Ramos (cell line): ENCODE data around the gene DCLRE1B.

Experiments
- in situ Hi-C: fragments of 300-500 bp; cut with MboI; formaldehyde crosslinking; loops from one replicate; pipeline ENCODE4 v1.14.3; 2022; ENCODE audit warnings: low sequenced_read_pairs; ENCODE audit not compliant: unreplicated experiment

DCLRE1B gene

DNA sequence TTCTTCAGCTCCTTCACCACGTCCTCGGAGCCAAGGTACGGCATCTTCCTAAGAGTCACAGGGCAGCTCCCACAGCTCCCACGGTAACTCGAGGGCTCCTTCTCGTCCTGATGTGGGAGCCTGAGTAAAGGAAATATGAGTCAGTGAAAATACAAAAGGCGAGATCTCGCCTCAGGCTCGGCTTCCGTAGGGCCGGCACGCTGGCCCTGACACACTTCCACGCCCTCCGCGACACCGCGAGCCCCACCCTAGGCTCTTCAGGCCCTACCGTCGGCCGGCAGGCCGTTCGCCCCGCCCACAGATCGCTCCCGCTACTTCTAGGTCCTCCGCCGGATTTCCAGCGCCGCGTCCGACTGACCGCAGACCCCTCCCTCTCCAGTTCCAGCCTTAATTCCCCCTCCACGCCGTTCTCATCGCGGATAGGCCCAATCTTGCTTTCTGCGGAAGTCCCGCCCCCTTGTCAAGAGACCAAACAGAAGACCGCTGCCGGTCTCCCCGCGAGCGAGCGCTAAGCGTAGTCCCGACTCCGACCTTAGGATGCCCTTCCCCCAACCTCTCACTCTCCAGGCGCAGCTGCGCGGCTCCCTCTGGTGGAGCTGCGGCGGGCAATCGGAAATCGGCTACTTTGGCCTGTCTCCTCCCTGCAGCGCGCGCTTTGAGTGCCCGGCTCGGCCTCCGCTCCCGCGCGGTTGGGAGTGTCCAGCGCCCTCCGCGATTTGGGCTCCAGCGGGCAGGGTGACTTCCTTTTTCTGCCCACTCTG lies at the start of gene DCLRE1B, which contains the start of gene AP4B1:
Gene DCLRE1B (plus strand): TSS at position 653 of the 761 bp plus-strand sequence. CDS start 261 bp downstream, outside the sequence.
Gene AP4B1 (minus strand): TSS at position 126 of the 761 bp plus-strand sequence. CDS start 82 bp downstream, at position 44.
- in situ Hi-C loops: loop anchor here (10.0 kb wide), 1 partner anchor 70 kb away; no protein-coding TSS in a partner anchor

DNA sequence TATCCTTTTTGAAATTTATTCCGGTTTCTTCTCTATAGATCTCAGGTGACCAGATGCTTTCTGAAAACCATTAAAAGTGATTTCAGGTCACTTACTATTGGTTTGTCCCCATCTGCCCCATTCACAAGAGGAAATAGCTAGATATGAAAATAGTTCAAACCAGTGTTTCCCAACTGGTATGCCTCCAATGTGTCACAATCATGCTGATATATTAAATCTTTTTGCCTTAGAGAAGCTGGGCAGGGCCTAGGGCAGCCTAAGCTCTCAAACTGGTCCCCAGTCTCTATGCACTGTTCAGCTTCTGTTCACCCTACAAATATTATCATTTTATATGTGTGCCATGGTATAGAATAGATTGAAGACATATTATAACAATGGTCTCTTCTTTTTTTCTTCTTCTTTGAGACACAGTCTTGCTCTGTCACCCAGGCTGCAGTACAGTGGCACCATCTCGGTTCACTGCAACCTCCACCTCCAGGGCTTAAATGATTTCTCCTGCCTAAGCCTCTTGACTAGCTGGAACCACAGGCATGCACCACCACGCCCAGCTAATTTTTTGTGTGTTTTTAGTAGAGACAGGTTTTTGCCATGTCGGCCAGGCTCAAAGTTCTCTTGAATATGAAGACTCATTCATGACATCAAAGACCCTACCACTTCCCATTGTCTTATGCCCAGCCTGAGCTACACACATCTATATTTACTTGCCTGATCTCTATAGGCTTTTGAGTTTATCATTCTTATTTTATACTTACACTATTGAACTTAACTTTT lies 49.3 kb upstream of the DCLRE1B start:
- in situ Hi-C loops: no loop called here

DNA sequence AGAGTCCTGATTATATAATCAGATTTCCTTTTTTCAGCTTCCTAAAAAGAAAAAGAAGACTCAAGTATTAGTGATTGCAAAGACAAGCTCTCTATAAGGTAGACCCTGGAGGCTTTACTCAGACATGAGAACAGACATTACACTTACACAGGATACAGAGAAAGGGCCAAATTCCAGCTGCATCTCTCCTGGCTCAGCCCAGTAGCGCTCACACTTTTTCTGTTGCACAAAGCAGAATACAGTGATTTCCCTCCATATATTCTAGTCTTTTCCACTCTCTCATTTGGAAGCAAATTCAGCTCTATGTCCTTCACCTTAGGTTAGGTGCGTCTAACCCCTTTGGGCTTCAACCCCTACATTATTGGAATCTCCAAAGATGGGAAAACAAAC lies 48.7 kb upstream of the DCLRE1B start:
- in situ Hi-C loops: no loop called here

DNA sequence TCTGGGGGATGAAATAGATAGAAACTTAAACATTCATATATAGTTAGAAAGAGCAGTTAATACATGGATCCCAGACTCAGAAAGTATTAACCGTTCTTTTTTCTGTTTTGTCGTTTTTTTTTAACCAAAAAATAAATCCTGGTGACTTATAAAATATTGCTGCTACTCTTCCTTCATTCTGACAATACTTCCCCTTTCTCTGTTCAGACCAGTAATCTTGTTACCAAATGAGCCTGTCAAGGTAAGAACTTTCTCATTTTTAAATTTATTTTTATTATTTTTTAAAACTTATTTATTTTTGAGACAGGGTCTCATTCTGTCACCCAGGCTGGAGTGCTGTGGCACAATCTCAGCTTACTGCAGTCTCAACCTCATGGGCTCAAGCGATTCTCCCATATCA lies 47.4 kb upstream of the DCLRE1B start:
- in situ Hi-C loops: no loop called here

DNA sequence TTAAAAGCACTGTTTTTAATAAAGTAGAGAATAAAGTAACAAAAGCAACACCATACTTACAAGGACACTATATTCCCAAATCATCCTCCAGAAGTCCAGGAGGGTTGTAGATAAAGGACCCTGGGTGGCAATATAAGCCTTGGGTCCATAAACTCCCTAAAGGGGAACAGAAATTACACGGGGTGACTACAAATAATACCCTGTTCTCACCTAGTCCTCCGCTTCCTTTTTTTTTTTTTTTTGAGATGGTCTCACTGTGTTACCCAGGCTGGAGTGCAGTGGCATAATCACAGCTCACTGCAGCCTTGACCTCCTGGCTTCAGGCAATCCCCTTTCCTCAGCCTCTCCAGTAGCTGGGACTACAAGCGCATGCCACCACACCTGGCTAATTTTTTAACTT lies 46.7 kb upstream of the DCLRE1B start:
- in situ Hi-C loops: no loop called here

DNA sequence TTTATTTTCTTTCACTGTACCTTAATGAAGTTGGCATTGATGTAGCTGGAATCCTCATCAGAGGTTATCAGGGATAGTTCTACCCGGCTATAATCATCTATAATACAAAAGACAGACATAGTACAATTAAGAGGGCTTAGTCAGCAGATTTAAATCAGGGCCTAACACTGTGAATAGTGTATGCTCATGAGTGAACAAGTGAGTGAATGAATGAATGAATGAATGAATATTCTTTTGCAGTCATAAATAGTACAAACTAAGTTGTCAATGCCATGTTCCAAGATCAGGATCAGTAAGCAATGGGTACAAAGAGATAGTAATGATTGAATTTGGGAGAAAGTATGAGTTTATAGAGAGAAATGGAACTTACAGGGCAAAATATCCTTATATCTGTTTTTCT lies 46.1 kb upstream of the DCLRE1B start:
- in situ Hi-C loops: no loop called here

DNA sequence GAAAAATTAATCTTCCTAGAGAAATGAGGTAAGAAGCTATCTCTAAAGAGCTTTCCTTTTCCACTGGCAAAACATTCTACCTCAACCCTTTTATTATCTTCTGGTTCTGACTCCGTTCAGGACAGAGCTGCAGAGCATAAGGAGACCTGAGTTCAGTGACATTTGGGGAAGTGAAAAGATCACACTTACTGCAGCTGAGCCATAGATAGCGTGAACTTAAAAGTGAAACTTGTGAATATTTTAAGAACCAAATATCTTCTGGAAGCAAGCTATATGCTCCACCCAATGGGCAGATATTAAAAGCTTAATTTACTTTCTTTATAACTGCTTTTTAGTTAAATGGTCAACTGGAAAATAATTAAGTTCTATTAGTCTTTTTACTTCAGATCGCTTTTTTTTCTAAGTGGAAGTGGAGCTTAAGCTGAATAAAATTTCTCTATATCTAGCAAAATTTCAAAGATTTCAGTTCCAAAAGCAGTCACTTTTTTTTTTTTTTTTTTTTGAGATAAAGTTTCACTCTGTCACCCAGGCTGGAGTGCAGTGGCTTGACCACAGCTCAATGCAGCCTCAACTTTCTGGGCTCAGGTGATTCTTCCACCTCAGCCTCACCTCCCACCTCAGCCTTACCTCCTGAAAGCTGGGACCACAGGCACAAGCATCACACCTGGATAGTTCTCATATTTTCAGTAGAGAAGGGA lies 45.5 kb upstream of the DCLRE1B start:
- in situ Hi-C loops: no loop called here

DNA sequence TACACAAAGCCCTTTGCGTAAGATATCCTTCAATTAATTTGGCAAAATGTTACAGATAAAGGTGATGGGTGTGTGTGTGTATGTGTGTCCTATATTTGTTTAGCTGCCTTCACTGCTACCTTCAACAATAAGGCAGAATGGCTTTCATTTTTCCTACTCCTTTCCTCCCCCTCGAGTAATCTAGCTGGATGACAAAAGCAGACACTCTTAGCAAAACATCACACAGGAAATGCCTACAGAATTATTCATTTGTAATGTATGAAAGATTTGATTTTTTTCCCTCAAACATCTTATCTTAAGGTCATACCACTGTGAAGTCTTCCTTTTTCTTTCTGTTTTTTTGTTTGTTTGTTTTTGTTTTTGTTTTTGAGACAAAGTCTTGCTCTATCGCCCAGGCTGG lies 44.2 kb upstream of the DCLRE1B start:
- in situ Hi-C loops: no loop called here

DNA sequence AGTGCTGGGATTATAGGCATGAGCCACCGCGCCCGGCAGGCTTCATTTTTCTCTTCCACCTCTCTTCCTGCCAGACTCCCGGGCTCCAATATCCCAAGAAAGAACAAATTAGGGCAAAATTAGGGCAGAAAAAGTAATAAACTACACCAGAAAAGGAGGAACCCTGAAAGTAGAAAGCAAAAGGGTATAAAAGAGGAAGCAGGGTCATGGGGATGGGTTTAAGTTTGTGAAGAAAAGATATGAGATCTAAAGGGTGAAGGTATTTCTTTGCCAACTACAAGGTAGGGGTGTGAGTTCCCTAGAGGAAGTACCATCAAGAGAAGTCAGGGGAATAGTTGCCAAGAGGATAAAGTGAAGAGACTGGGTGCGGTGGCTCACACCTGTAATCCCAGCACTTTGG lies 43.5 kb upstream of the DCLRE1B start:
- in situ Hi-C loops: no loop called here

DNA sequence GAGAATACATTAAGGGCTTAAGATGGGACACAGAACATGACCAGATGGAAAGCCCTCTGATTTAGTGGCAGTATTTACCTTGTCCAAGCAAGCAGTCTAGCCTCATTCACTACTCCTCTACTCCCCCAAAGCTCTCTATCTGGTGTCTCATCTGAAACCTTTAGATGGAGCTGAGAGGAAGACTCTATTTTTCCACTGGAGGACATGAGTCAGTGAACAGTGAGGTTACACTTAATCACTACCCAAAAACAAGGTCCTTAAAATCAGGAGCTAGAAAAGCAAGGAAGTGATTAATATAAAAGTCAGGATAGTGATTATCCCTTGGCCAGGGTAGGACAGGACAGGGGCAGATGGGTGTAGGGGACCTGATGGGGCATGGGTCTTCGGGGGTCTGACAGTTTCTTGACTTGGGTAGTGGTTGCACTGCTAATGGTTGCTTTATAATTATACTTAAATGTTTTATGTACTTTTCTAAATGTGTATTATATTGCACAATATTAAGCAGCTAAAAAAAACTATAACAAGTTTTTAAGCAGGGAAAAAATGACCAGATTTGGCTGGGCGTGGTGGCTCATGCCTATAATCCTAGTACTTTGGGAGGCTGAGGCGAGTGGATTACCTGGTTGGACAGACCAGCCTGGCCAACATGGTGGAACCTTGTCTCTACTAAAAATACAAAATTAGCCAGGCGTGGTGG lies 36.6 kb upstream of the DCLRE1B start:
- in situ Hi-C loops: no loop called here

DNA sequence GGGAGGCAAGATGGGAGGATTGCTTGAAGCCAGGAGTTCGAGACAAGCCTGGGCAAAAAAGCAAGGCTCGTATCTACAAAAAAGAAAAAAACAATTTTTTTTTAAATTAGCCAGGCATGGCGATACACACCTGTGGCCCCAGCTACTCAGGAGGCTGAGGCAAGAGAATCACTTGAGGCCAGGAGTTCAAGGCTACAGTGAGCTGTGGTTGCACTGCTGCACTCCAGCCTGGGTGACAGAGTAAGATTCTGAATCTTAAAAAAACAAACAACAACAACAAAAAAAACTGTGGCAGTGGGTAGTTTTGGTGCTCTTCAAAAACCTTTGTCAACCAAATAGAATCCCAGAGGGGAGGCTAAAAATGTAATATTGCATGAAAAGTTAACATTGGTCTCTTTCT lies 34.3 kb upstream of the DCLRE1B start:
- in situ Hi-C loops: no loop called here

DNA sequence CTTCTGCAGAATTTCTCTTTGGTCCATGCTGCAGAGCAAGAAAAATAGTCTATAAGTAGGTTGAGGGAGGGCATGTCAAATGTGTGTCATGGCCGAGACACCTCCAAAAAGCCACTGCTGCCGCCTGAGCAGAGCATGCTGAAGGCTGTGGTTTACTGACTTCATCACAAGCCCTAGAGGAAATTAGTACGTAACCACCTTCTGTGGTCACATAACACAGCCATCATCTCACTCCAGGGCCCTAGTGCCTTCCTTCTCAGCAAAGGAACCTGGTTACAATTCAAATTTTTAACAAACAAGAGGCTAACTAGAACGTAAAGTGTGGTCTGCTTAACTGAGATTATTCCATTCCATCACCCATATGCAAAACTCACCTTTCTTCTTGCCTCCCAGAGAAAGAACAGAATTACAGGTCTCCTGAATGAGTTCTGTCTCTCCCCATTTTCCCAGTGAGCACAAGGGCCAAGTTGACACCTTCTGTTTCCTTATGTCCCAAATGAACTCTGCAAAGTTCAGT lies 33.5 kb upstream of the DCLRE1B start, which contains the start of gene PTPN22:
Gene PTPN22 (minus strand): TSS at position 116 of the 517 bp plus-strand sequence.
- in situ Hi-C loops: no loop called here

DNA sequence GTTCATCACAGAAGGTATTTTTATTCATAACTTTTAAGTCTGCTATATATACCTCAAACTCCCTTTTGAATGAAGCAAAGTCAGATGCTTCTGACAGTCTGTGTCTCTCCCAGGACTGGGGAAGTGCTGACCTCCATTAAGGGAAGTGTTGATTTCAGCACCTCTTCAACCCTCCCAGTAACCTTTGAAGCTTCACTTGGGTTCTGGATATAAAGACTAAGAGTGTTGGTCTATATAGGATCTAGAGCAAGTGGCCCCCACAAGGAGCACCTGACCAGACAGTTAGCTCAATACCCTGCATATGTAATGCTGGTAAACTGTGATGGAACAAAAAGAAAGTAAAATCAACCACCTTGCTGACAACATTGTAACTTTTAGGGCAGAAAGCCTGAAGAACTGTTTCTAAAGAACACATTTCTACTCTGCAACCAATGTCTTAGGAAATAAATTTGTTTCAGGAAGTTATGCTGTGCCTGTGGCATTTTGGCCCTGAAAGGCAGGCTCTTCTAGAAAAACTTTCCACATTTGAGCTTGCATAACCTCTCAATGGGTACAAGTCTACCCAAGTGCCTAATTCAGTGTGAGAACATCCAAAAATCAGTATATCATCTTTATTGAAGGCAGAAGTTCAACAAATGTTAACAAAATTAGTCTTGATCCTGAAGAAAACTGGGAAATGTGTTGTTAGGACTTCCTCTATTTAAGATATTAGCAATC lies 32.7 kb upstream of the DCLRE1B start:
- in situ Hi-C loops: no loop called here

DNA sequence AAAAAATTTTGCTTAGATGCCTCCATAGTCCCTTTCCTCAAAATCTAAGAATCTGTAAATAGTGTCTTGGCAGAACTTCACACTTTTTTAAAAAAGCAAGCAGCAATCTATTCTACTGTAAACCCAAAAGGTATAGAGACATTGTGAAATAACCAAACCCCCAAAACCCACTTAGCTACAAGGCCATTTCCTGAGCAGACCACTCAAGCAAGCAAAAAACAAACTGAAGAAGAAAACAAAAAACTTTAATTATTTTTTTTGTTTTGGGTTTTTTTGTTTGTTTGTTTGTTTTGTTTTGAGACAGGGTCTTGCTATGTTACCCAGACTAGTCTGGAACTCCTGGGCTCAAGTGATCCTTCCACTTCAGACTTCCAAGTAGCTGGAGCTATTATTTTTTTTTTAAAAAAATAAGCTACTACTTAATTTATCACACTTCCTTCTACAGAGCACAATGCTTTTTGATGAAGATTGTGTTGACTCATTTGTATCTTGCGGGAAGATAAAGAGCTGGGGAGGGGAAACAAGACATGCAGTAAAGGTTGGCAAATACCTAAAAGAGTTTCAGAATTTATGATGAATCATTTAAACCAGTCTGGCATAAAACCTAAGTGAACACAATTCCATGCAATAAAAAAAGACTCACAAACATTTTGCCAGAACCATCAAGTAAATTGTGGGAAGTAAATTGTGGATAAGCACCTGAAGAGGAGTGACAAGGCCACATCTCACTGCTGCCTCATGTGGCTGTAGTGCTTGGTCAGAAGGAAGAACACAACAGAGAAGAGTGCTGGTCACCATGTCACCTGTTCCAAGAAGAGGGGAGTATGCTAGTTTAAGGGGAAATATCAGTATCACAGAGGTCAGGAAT lies 30.9 kb upstream of the DCLRE1B start:
- in situ Hi-C loops: no loop called here

DNA sequence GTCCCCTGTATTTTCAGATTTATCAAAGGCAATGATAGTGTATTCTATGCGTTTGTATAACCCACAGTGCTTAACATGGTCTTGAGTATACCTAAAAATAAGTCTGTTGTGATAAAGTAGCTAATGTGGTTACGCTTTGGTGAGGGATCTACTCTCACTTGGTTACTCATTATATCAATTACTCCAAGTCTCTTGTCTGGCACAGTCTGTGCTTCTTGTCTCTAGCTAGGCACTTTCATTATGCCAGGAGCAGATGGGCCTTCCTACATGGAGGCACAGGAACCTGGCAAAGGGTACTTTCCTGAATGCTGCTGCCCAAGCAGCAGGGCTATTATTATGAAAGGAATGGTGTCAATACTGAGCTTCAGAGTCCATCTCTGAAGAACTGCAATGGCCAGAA lies 29.4 kb upstream of the DCLRE1B start:
- in situ Hi-C loops: no loop called here

DNA sequence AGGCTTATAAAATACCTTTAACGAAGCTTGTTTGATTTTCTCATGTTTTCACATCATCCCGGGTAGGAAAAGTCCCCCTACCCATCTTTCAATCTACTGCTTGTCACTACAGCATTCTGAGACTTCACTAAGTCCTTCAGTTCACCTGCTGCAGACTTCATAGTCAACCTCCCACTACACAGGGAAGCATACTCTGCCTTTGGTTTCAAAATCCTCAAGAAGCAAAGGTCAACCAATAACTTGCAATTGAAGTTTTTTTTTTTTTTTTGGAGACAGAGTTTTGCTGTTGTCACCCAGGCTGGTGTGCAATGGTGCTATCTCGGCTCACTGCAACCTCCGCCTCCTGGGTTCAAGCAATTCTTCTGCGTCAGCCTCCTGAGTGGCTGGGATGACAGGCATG lies 28.9 kb upstream of the DCLRE1B start:
- in situ Hi-C loops: no loop called here

DNA sequence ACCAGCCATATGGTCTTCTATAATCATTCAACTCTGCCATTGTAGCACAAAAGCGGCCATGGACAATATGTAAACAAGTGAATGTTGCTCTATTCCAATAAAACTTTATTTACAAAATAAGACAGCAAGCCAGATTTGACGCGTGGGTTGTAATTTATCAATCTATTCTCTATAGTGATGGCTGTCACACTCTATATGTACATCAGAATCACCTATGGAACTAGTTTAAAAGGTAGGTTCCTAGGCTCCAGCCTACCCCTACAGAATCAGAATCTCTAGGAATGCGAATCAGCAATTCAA lies 25.4 kb upstream of the DCLRE1B start:
- in situ Hi-C loops: no loop called here

DNA sequence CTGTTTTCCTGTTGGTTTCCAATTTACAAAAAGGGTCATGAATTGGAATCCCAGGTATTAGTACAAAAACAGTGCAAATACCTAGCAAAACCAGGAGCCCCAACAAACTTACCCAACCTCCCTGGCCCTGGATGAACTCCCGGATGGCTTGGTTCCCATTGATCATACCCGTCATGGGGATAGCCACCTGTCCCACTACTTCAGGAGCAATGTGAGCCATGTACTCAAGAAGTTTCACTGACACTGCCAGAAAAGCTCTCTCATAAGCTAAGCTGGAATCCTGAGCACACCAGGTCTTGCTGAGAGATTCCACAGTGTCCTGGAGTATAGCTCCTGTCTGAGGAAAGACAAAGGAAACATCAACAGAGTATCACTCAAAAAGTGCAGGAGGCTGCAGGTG lies 23.5 kb upstream of the DCLRE1B start:
- in situ Hi-C loops: no loop called here
